H4 (cell line): ENCODE results near the gene D2HGDH. TPM values are rescaled to one million over a fixed set of nuclear protein-coding genes. Genes with fewer than 3 reads are reported as not detected.
A peak's percentile ranks its signal among the peaks of the same experiment; 100 is the strongest.

Experiments
- DNase-seq: peaks from one replicate; pipeline ENCODE4 v3.0.0-alpha.2; 2015; ENCODE audit warnings: low spot score
- total RNA-seq: library from RNA; depleted of rRNA; stranded (reverse); fragments of >200 nt; shearing (Covaris generic); gene quantifications from 2 replicates; pipeline ENCODE4 v1.2.3, GENCODE V29; 2014; rRNA removed

The D2HGDH gene
- 7.2 and 10.4 TPM in 2 replicates for total RNA-seq

- peak; percentile 57 for DNase-seq
These were observed at the start of gene D2HGDH for GRCh38 chr2:241734467-241735208. Gene D2HGDH, plus strand, starts transcription at chr2:241734630. Its CDS starts 595 bp downstream, at chr2:241735225.

- DNase-seq: no peak
These were observed 48.1 kb upstream of the D2HGDH start for GRCh38 chr2:241686324-241686649.

- DNase-seq: peak; percentile 90
These were observed 47.6 kb upstream of the D2HGDH start, which contains the start of gene DTYMK for GRCh38 chr2:241686650-241687425. Gene DTYMK, minus strand, starts transcription at chr2:241686815. Its CDS starts 32 bp downstream, at chr2:241686783.

DNA sequence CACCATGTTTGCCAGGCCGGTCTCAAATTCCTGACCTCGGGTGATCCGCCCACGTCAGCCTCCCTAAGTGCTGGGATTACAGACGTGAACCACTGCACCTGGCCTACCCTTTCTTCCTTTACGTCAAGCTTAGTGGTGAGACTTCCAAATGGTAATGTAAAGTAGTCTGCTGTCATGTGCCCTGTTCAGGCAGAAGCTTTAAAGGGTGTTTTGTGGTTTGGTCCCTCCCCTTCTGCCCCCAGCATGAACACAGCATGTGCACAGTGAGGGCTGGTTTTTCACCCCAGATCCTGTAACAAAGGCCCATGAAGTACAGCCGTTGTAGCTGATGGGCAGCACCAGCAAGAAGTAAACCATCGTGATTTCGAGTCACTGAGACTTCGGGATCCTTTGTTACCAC, 45.1 kb upstream of the D2HGDH start:
- DNase-seq: no peak

- no peak for DNase-seq
These were observed 44.2 kb upstream of the D2HGDH start for GRCh38 chr2:241690202-241690717.

DNA sequence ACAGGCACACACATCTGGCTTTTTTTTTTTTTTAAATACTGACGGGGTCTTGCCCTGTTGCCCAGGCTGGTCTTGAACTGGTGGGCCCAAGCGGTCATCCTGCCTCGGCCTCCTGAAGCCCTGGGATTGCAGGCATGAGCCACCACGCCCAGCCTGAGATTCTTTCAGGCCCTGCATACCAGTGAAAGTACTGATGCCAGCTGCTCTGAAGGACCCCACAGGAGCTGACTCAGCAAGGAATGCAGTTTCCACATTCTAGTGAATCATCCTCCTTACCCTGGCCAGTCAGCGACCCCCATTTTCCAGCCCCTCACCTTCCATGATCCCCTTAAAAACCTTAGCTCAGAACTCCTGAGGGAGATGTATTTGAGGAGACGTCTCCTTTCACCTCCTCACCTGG, 42.0 kb upstream of the D2HGDH start:
- DNase-seq: no peak

DNA sequence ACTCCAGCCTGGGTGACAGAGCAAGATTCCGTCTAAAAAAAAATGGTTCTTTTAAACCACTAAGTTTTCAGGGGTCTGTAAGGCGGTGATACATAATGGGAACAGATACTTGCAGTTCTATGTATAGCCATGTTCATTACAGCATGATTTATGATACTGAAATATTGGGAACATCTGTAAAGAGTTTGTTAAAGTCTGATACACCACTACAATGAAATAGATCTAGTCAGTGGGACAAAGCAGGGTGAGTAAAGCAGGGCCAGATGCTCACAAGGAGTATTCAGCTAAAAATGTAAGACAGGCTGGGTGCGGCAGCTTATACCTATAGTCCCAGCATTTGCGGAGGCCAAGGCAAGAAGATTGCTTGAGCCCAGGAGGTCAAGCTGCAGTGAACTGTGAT, 38.8 kb upstream of the D2HGDH start:
- DNase-seq: no peak

DNA sequence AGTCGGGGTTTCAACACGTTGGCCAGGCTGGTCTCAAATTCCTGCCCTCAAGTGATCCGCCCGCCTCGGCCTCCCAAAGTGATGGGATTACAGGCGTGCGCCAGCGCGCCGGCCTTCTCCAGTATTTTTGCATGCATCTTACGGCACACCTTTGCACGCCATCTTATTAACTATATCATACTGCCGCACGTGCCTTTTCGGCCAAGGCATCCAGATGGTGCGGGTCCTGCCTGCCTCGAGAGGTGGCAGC, 33.4 kb upstream of the D2HGDH start:
- DNase-seq: peak; percentile 93

- peak; percentile 81 for DNase-seq
These were observed 32.9 kb upstream of the D2HGDH start, which contains the start of gene ING5 for GRCh38 chr2:241701399-241702154. Gene ING5, plus strand, starts transcription at chr2:241702039. Its CDS starts 27 bp downstream, at chr2:241702066.

DNA sequence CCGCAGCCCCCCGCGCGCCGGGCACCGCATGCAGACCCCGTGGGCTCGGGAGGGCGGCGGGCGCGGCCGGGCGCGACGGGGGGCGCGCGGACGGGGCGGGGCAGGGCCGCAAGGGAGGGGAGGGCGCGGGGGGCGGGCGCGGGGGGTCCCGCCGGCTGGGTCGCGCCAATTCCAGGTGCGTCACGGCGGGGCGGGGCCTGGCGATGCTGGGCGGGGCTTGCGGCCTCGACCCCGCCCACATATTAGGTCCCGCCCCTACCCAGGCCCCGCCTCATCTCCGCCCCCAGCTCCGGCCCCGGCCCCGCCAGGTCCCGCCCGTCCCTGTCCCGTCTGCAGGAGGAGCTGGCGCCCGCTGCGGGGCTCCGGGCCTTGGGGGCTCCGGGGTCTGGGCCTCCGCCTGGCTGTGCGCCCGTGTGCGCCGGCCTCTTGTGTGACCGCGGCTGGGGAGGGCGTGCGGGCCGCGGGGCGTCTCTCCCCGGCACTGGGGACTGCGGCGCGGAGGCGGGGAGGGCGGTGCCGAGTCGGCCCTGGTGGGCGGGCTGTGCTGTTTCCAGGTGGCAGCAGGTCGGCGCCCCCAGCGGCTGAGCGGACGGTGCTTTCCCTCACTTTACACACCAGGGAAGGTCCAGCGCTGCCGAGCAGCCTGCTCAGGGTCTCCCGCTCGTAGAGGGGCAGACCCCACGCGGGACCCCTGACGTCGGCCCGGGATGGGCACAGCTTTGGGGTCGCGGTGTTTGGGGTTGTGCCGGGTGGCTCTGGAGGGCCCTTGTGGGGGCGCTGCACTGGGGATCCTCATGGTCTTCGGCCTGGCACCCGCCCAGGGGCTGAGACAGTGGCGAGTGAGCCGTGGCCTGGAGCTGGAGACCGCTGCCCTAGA, 32.0 kb upstream of the D2HGDH start:
- DNase-seq: peak; percentile 81

DNA sequence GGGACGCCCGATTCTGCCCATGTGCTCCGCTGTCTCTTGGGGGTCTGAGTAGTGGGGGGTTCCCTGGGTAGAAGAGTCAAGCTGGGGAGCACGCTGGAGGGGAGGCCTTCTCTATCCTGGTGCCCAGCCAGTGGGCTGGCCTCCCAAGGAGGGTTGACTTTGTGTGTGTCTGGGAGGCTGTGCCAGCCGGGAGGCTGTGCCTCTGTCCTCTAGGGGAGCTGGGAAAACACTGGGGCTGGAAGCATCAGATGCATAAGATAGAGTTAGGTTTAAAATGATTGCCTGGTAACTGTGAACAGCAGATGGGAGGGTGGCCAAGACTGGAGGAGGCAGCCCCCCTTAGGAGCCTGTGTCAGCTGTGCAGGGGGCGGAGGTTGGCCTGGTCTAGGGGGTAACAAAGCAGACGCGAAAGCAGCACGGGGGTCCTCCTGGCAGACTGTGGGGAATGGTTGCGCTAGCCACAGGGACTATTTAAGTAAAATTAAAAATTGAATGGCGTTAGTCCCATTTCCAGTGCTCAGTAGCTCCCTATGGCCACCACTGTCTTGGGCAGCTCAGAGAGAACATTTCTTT, 31.3 kb upstream of the D2HGDH start:
- DNase-seq: no peak

- no peak for DNase-seq
These were observed 27.9 kb upstream of the D2HGDH start for GRCh38 chr2:241706537-241706936.

DNA sequence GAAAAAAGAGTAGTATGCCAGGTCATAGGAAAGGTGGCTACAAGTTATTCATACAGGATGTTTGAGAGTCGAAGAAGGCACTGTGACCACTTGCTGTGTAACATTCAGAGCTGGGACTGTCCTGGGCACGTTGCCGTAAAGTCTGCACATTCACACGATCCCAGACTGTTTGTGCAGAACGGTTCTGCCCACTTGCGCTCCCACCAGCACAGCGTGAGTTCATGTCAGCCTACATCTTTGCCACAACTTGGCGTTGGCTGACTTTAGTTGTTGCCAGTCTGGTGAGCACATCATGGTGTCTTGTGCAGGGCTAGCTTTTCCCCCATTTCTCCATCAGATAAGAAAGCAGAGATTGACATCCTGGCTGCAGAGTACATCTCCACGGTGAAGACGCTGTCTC, 25.6 kb upstream of the D2HGDH start:
- no peak for DNase-seq

GRCh38 chr2:241719093-241719492, 15.3 kb upstream of the D2HGDH start:
- DNase-seq: no peak

- DNase-seq: no peak
These were observed 14.3 kb upstream of the D2HGDH start for GRCh38 chr2:241720099-241720498.

GRCh38 chr2:241720560-241720959, 13.9 kb upstream of the D2HGDH start:
- no peak for DNase-seq

DNA sequence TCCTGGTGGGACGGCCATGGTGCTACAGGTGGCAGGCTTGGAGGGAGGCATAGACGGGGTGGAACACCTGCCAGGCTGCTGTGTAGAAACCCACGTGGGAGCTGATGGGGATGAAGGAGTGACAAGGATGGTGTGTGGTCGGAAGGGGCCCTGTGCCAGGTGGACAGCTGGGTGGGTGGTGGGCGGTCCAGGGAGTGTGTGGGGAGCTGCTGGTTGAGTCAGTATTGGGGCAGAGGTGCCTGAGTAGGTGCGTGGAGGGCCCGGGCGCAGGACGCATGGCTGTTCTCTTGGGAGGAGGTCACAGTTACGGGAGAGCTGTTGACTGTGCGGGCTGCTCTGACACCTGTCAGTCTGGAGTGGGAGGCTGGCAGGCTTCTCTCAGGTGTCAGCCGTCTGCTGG, 12.6 kb upstream of the D2HGDH start:
- DNase-seq: no peak

DNA sequence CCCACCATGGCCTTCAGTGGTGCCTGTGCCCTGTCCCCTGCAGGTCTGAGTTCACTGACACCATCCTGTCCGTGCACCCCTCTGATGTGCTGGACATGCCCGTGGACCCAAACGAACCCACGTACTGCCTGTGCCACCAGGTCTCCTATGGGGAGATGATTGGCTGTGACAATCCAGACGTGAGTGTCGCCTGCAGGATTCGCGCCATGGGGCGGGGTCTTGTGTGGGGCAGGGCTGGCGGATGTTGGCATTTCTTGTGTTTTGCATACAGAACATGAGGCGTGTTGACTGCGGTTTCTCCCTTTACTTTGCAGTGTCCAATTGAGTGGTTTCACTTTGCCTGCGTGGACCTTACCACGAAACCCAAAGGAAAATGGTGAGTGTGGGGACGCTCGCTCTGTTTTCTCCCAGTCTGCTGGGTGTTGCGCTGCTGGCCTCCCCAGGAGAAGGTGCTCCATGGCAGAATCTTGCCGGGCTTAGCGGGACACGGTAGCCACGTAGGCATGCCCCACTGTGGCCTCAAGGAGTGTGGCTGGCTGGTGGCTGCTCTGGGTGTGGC, 11.5 kb upstream of the D2HGDH start:
- peak; percentile 4 for DNase-seq

DNA sequence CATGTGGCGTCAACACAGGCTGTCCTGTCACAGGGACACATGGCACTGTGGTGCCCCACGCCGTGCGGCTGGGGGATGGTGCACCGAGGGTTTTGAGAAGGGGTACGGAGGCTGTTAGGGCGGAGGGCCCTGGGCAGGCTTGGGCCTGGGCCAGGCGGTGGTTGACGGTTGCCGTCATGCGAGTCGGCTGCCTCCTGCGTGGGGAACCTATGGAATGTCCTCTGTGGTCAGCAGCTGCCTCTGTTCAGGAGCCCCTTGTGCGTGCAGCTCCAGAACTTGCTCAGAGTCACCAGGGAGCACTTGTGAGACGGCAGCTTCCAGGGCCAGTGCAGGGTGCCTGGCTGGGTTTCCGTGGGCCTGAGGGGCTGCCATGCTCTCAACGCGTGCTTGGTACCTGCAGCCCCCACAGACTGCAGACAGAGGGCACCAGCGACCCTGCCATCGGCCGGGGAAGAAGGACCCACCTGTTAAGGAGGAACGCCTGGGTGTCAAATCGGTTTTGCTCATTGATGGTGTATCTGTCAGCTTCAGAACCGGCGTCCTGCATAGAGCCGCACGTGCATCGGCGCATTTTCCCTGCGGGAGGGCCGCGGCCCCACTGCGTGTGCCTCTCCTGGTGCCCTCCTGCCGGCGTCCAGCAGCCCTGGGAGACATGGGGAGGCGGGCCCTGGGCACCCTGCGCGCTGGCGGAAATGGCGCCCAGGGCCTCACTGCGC, 10.0 kb upstream of the D2HGDH start:
- DNase-seq: peak; percentile 3
